GM12892 (cell line): ENCODE data around the gene SPATA20.

ENCODE experiments used
- DNase-seq: peaks from one replicate; pipeline ENCODE4 v3.0.0; 2011; ENCODE audit not compliant: insufficient read length
- FAIRE-seq: peaks from 2 replicates; lab custom pipeline; 2011; peaks lifted over from hg19 to GRCh38; lab: Jason Lieb, UNC
- POLR2A ChIP-seq: IDR thresholded peaks from 2 replicates; pipeline ENCODE4 v1.6.1; 2011; ENCODE audit warnings: low read depth, low read length, control low read depth
- POLR2AphosphoS5 ChIP-seq: IDR thresholded peaks from 2 replicates; pipeline ENCODE4 v1.6.1; 2011; ENCODE audit warnings: low read depth, low read length, control low read depth
- TAF1 ChIP-seq: IDR thresholded peaks from 2 replicates; pipeline ENCODE4 v1.6.1; 2011; ENCODE audit warnings: low read depth, mild to moderate bottlenecking, control low read depth, low read length, borderline replicate concordance

The SPATA20 gene

DNA sequence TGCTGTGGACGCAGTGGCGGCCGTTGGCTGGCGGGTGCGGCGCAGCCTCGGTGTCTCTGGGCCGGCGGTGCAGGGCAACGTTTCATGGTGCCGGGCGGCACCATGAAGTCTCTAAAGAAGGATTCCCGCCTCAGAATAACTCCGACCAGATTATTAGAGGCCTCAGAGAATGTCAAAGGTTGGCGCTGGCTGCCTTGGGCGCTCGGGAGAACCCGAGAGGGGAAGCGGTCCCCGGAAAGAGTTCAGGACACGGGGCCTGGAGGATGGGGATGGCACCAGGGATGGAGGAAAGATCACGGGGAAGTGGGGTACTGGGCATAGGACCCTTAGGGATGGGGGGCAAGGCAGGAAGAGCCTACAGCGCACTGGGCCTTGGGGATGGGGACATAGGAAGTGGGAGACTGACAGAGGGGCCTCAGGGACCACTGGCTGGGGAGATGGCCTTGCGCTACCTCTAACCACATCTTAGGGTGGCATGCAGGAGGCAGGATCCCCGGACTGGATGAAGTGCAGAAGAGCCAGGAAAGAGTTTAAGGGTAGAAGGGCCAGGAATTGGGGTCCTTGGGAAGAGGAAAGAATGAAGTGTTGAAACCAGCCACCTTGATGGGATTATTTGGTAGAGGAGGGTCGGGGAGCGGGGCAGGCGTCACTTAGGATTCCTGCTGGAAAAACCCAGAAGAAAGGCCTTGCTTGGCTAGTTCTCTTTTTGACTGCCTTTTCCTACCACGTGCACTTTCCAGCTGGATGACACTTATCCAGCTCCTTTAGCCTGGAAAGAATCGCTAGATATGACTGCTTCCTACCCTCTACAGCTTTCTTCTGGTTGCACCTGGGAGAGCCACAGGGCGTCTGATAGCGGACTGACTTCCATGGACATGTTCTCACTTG lies 38.2 kb upstream of the SPATA20 start:
- FAIRE-seq (peak; percentile 33), DNase-seq (no peak)

DNA sequence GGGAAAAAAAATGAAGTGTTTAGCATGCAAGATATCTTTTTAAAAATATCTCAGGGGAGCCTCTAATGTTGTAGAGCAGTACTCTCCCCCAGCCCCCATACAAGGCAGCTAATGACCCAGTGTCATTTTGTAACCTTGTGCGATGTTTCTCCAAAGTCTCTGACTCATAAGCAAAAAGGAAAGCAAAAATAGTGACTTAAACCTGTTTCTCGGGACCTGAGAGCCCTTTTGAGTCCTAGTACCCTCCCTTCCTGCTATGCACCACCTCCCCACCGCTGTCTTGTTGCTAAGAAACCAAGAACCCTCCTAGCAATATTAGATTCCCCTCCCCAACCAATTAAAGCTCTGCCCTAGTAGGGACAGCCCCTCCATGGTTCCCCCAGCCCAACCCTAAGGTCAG lies 35.9 kb upstream of the SPATA20 start:
- DNase-seq = peak; percentile 73
- peak; percentile 88 for FAIRE-seq
- TF ChIP-seq POLR2AphosphoS5 (no peak), POLR2A (no peak), TAF1 (no peak)

More for the DNA sequence above, 38.2 kb upstream of the SPATA20 start:
- TF ChIP-seq POLR2AphosphoS5 = no peak
- TF ChIP-seq POLR2A = no peak
- TF ChIP-seq TAF1 = no peak

DNA sequence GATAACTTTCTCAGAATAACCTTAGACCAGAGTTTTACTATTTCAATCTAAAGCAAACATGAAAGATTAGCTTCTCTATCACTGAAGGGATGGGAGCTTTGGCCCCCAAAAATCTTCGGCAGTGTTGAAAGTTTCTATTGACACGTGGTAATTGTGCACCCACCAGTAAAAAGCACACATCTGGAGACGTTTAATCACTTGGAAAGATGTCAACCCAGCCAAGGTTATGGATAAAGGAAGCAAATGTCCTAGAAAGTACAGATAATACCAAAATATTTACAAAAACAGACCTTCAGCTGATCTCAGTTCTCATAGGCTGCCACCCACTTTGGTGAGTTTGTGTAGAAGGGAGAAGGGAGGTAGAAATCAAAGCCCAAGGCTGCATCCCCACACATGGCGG lies 33.5 kb upstream of the SPATA20 start:
- no peak for TF ChIP-seq TAF1
- TF ChIP-seq POLR2AphosphoS5 = no peak
- TF ChIP-seq POLR2A = no peak
- FAIRE-seq (no peak), DNase-seq (no peak)

DNA sequence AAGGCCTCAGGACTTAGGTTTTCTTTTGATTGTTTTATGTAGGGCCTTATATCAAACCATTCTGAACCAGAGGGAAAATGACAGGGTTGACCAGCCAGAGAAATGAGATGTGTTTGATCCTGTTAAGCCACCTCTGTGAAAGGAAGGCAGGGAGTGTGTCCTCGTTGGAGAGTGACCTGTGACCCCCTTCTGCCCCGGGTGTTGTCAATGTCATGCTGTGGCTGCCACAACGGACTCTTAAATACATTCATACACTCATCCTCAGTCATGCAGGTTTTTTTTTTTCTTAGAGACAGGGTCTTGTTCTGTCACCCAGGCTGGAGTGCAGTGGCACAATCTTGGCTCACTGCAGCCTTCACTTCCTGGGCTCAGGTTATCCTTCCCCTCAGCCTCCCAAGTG lies 32.6 kb upstream of the SPATA20 start:
- TF ChIP-seq TAF1 = no peak
- no peak for TF ChIP-seq POLR2AphosphoS5
- no peak for TF ChIP-seq POLR2A
- no peak for FAIRE-seq
- DNase-seq = no peak

DNA sequence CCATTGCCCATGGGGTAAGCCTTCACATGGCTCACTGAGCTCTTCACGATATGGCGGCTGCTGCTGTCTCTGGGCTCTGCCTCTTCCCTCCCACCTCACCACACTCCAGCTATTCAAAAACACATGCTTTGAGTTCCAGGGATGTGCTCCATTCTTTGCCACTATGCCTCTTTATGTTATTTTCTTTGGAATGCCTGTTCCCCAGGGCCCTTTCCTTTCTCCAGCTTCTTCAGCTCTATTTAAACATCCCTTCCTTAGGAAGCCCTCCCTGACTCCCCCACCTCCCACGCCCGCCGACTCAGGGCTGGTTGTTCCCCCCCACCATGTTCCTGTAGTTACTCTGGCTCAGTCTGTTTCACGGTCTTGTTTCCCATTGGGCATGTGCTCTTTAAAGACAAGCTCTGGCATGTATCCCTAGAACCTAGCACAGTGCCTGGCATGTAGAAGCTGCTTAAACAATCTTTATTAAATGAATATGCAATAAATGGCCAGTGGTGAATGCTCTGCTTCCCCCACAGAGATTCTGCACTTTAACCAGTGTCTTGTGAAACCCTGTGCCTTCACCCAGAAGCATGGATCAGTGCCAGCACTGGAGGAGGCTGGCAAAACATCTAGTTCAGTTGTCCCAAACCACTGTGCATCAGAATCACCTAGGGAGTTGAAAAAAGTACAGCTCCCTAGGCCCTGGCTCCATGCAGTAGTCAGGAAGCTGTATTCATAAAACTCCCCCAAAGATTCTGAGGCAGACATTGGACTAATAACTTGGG lies 31.9 kb upstream of the SPATA20 start:
- TF ChIP-seq POLR2AphosphoS5 (no peak), POLR2A (no peak), TAF1 (no peak)
- FAIRE-seq = no peak
- no peak for DNase-seq

DNA sequence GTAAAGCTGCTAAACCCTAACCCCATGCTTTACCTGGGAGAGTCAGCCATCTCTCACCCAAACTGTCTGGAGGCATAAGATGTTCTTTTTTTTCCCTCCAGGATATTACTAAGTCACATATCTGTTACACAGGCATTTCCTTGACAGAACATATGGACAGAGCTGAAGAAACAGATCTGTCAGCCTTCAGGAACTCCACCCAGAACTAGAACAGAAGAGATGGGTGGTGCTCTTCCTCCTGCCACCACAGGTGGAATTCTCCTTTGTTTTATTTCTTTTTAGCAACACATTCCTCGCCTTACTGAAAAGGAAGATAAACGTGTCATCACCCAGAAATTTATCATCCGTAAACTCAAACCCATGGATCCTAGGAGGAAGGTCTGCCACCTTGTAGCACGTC lies 30.0 kb upstream of the SPATA20 start:
- DNase-seq = no peak
- FAIRE-seq = no peak
- TF ChIP-seq POLR2AphosphoS5 (no peak), TAF1 (no peak), POLR2A (no peak)

DNA sequence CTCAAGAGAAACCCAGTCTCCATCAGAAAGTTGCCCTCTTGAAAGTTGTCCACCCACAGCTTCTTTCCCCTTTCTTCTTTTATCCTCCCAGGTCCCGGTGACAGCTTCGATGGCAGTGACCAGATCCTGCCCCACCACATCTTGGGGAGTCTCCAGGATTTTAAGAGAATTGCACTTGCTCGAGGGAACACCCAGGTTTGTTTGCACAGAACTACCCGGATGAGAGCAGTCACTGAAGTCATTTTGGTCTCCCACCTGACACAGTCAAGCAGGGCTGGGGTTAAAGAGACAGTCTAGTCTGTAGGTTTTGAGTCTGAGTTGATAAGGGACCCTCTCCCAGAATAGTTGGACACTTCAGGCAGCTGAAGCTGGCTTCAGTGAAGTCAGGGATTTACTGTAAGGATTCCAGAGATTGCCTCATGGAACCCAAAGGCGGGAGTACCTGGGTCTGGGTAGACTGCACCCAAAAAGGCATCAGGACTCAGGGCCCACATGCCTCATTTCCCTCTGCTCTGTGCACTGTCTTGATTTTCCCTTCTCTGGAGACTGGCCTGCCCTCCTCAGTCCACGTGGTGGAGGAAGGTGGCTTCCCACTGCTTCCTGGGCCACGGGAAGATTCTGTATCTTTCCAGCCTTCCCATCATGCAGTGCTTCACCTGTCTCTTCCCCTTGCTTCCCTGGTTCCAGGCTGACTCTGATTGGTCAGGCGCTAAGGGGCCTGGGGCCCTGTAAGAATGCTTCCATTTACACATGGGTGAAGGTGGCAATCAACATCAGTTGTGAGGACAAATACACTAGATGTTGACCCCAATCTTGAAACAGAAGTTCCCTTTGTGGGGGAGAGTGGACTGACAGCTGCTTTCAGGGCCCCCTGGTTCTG lies 29.2 kb upstream of the SPATA20 start:
- no peak for DNase-seq
- FAIRE-seq = no peak
- TF ChIP-seq TAF1 = no peak
- TF ChIP-seq POLR2A = no peak
- TF ChIP-seq POLR2AphosphoS5 = no peak

DNA sequence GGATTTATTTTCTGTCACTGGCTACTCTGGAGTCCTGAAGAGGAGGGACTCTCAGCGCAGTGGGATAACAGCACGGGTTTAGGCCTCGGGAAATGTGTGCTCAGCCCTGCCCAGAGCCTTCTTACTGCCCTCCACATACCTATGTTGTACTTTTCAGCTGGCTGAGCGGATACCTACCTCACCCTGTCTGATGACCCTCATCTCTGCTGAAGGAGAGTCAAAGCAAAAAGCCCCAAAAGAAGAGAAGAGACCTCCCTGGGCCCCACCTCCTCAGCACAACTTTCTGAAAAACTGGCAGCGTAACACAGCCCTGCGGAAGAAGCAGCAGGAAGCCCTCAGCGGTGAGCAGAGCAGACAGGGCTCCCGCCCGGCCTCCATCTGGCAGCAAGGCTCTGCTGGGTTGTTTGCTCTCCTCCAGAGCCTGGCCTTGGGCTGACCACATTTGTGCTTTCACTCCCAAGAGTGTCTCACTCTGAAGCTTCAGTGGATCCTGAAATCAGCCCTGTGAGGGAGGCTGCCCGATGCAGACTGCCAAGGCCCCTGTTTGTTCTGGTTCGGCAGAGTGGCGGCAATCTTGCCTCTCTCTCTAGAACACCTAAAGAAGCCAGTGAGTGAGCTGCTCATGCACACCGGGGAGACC lies 28.5 kb upstream of the SPATA20 start:
- FAIRE-seq (no peak), DNase-seq (no peak)
- TF ChIP-seq POLR2A (no peak), POLR2AphosphoS5 (no peak), TAF1 (no peak)

DNA sequence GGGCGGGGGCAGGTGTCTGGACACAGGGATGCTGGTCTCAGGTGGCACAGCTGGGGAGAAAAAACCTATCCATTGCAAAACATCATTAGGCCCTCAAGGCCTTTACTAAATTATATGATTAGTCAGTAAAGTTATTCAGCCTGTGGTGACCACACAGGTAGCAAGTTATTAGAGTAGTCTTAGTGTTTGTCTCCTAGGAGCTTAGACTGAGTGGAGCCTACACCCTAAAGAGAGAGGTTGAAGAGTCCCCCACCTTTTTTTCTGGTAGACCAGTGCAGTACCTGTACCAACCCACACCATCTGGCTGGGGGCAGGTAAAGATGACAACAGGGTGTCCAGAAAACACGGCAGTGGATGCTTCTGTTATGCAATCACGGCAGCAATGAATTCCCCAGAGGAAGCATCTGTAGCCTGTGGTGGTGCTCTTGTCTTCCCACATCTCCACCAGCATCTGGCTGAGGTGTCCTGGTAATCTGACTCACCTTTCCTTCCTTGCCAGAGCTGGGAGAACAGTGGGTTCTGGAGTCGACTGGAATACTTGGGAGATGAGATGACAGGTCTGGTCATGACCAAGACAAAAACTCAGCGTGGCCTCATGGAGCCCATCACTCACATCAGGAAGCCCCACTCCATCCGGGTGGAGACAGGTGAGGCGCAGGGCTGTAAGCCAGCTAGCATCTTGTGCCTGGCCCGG lies 27.7 kb upstream of the SPATA20 start:
- FAIRE-seq = no peak
- TF ChIP-seq POLR2A (no peak), TAF1 (no peak), POLR2AphosphoS5 (no peak)
- DNase-seq = no peak

DNA sequence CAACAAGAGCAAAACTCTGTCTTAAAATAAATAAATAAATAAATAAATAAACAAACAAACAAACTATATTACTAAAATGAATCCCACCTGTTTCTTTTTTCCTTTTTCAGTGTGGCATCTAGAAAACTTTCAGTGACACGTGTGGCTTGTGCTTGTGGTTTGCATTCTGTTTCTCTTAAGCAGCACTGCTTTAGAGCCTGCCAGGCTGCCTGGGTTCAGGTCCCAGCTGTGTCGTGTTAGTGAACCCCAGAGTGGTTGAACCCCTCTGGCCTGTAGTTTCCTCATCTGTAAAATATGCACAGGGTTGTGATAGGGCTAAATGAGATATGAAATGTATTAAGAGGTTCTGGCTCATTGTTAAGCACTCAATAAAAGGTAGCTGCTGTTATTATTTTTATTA lies 26.5 kb upstream of the SPATA20 start:
- no peak for TF ChIP-seq POLR2A
- TF ChIP-seq POLR2AphosphoS5 = no peak
- no peak for TF ChIP-seq TAF1
- no peak for DNase-seq
- no peak for FAIRE-seq
